ENCODE measurements around the gene TOMM20.

DNA sequence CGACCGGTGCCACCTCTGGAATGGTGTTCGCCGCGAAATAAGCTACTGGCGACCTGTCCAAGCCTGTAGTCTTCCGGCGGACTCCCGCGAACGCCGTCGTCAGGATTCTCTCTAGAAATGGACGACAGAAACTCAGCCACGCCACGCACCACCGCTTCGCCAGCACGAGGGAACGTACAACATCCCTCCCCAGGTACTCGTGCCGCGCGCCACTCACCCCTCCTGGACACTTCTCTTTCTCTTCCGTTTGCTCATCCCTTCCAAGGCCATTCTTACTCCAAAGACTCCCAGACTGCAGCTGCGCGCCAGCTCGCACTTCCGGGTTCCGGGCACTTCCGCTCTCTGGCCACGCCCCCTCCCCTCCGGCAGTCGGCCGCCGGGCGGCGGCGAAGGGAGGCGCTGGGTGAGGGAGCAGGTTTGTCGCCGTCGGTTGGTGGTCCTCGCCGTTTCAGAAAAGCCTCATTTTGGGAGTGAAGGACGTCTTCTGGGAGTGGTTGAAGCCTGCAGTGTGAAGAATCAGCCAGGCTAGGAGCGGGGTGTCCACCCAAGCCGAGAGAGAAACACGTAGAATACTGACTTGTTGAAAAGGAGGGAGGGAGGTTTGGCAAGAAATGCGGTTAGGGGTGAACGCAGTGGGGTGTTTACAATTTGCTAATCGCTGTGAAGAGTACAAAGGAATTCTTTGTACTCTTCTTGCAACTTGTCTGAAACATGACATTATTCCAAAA lies 32.5 kb upstream of the TOMM20 start, which contains the start of gene RBM34:
- no peak for TF ChIP-seq GATA1 (IDR thresholded peaks at IDR 0.05; ENCODE audit: low read depth, low read length)
- TF ChIP-seq POLR2A (IDR thresholded peaks at IDR 0.05; ENCODE audit: low read length): peak; percentile 99
